BLaER1 (cell line): ENCODE results near the gene TAAR2.

ENCODE experiments used
- H3K27ac ChIP-seq: shearing (Covaris generic); formaldehyde crosslinking; 2 replicates; pipeline ENCODE4 v1.8.1; 2022
- H3K27me3 ChIP-seq: shearing (Covaris generic); formaldehyde crosslinking; 2 replicates; pipeline ENCODE4 v1.8.1; 2022
- H3K36me3 ChIP-seq: shearing (Covaris generic); formaldehyde crosslinking; 2 replicates; pipeline ENCODE4 v1.8.1; 2022
- H3K4me1 ChIP-seq: shearing (Covaris generic); formaldehyde crosslinking; 2 replicates; pipeline ENCODE4 v1.8.1; 2022
- H3K4me2 ChIP-seq: shearing (Covaris generic); formaldehyde crosslinking; 2 replicates; pipeline ENCODE4 v1.8.1; 2022
- H3K4me3 ChIP-seq: shearing (Covaris generic); formaldehyde crosslinking; 2 replicates; pipeline ENCODE4 v1.8.1; 2022
- H3K9ac ChIP-seq: shearing (Covaris generic); formaldehyde crosslinking; 2 replicates; pipeline ENCODE4 v1.8.1; 2022
- H3K9me3 ChIP-seq: shearing (Covaris generic); formaldehyde crosslinking; 2 replicates; pipeline ENCODE4 v1.8.1; 2022
- H4K20me1 ChIP-seq: shearing (Covaris generic); formaldehyde crosslinking; 2 replicates; pipeline ENCODE4 v1.8.1; 2022
- Cebpa-rat ChIP-seq: shearing (Covaris generic); IDR thresholded peaks from 2 replicates; pipeline ENCODE4 v1.8.1; 2022

Gene TAAR2

GRCh38 chr6:132624175-132624574 is at the start of gene TAAR2:
TSS of gene TAAR2 (minus strand) at chr6:132624275. CDS start at chr6:132624275, 0 bp downstream.
- Histone ChIP-seq H3K4me1 (no peaks in the 10 kb centered on the region), H3K27ac (no peak within 1 kb of the TSS), H3K9ac (no peak within 1 kb of the TSS), H3K36me3 (no peaks in the 10 kb centered on the region), H3K4me3 (no peak within 1 kb of the TSS), H4K20me1 (no peaks in the 10 kb centered on the region), H3K27me3 (no peaks in the 10 kb centered on the region), H3K4me2 (no peak within 1 kb of the TSS), H3K9me3 (peaks cover 5% of the 10 kb centered on the region; the same call in 1 of the 2 replicates)
- no peak for TF ChIP-seq Cebpa-rat

DNA sequence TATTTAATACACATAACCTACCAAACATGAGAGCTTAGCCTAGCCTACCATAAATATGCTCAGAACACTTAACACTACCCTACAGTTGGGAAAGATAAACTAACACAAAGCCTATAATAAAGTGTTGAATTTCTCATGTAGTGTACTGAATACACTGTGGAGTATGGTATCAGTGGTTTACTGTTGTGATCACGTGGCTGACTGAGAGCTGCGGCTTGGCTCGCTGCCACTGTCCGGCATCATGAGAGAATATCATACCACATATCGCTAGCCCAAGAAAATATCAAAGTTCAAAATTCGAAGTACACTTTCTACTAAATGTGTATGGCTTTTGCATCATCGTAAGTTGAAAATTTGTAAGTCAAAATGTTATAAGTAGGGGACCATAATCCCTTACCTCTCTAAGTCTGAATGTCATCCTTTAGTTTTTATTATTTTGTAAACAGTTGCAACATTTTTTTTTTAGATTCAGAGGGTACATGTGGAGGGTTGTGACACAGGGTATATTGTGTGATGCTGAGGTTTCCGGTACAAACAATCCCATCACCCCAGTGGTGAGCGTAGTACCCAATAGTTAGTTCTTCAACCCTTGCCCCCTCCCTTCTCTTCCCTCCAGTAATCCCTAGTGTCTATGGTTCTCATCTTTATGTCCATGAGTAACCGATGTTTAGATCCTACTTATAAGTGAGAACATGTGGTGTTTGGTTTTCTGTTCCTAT is 49.5 kb upstream of the TAAR2 start:
- Histone ChIP-seq H3K27ac (no peak overlapping the region), H3K9me3 (no peaks in the 10 kb centered on the region), H3K4me3 (no peak overlapping the region), H3K4me1 (peaks cover 9% of the 10 kb centered on the region), H4K20me1 (no peaks in the 10 kb centered on the region), H3K4me2 (no peak overlapping the region), H3K27me3 (no peaks in the 10 kb centered on the region), H3K36me3 (no peaks in the 10 kb centered on the region), H3K9ac (no peak overlapping the region)
- TF ChIP-seq Cebpa-rat: no peak

- no peak overlapping the region for H3K4me3 ChIP-seq
- H3K4me1 ChIP-seq: peaks cover 9% of the 10 kb centered on the region
- no peaks in the 10 kb centered on the region for H3K36me3 ChIP-seq
- H3K27ac ChIP-seq: no peak overlapping the region
- H3K9me3 ChIP-seq: no peaks in the 10 kb centered on the region
- no peak overlapping the region for H3K9ac ChIP-seq
- H3K4me2 ChIP-seq: no peak overlapping the region
- no peak for TF ChIP-seq Cebpa-rat
- H3K27me3 ChIP-seq: no peaks in the 10 kb centered on the region
- H4K20me1 ChIP-seq: no peaks in the 10 kb centered on the region
Observed at GRCh38 chr6:132671295-132671694, 47.2 kb upstream of the TAAR2 start.

DNA sequence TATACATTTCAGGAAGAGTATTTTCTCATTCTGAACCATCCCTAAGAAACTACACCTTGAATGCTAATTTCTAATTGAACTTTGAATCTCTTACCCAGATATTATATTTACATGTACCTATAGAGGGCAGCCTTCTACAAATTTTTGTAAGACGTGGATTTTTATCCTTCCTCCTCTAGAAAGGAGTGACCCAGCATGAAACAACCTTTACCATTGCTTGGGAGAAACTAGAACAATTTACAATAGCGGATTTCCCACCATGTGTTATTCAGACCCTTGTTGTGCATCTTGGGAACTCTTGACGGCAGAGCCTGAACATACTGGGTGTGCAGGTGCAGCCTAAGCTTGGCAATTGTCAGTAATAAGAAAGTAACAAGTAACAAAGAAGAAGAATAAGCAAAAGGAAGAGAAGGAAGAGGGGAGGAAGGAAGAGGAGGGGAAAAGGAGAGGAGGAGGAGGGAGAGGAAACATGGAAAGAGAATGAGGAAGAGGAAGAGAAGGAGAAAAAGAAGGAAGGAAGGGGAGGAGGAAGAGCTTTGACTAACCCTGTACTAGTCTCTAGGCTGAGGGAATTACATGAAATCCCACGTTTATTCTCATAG is 45.7 kb upstream of the TAAR2 start:
- Histone ChIP-seq H3K9me3 (no peaks in the 10 kb centered on the region), H4K20me1 (no peaks in the 10 kb centered on the region), H3K4me1 (peaks cover 9% of the 10 kb centered on the region), H3K27me3 (no peaks in the 10 kb centered on the region), H3K4me2 (peak overlapping the region; percentile 50), H3K36me3 (no peaks in the 10 kb centered on the region), H3K27ac (no peak overlapping the region), H3K9ac (no peak overlapping the region), H3K4me3 (no peak overlapping the region)
- no peak for TF ChIP-seq Cebpa-rat

GRCh38 chr6:132666118-132666517 is 42.0 kb upstream of the TAAR2 start:
- H3K9ac ChIP-seq: no peak overlapping the region
- H3K4me3 ChIP-seq: no peak overlapping the region
- TF ChIP-seq Cebpa-rat: no peak
- no peaks in the 10 kb centered on the region for H4K20me1 ChIP-seq
- H3K4me2 ChIP-seq: no peak overlapping the region
- peaks cover 9% of the 10 kb centered on the region for H3K4me1 ChIP-seq
- no peaks in the 10 kb centered on the region for H3K9me3 ChIP-seq
- H3K36me3 ChIP-seq: no peaks in the 10 kb centered on the region
- no peaks in the 10 kb centered on the region for H3K27me3 ChIP-seq
- H3K27ac ChIP-seq: no peak overlapping the region

DNA sequence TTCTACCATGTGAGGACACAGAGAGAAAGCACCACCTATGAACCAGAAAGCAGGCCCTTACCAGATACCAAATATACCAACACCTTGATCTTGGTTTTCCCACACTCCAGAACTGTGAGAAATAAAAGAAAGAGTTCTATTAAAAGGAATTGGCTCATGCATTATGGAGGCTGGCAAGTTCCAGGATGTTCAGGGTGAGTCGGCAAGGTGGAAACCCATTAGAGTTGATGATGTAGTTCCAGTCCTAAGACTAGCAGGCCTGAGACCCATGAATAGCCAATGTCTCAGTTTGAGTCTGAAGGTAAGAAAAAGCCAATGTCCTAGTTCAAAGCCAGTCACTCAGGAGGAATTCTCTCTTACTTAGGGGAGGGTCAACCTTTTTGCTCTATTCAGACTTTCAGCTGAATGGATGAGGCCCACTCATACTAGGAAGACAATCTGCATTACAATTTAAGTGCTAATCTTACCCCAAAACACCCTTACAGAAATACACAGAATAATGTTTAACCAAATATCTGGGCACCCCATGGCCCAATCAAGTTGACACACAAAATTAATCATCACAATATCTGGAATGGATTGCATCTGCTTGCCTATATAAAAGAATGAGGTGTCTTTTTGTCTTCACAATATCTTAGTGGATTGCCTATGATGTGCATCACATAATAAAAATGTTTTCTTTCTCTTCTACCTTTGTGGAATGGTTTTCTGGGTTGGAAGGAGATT is 40.4 kb upstream of the TAAR2 start:
- no peak for TF ChIP-seq Cebpa-rat

GRCh38 chr6:132663661-132664060 is 39.6 kb upstream of the TAAR2 start:
- Histone ChIP-seq H3K27me3 (no peaks in the 10 kb centered on the region), H3K27ac (no peak overlapping the region), H3K4me3 (no peak overlapping the region), H3K4me2 (no peak overlapping the region), H3K9ac (no peak overlapping the region), H4K20me1 (no peaks in the 10 kb centered on the region), H3K36me3 (no peaks in the 10 kb centered on the region), H3K4me1 (no peaks in the 10 kb centered on the region), H3K9me3 (no peaks in the 10 kb centered on the region)
- no peak for TF ChIP-seq Cebpa-rat

More for the DNA sequence above, 40.4 kb upstream of the TAAR2 start:
- Histone ChIP-seq H3K4me1 (no peaks in the 10 kb centered on the region), H3K36me3 (no peaks in the 10 kb centered on the region), H3K27ac (no peak overlapping the region), H3K27me3 (no peaks in the 10 kb centered on the region), H3K4me2 (no peak overlapping the region), H3K4me3 (no peak overlapping the region), H3K9me3 (no peaks in the 10 kb centered on the region), H4K20me1 (no peaks in the 10 kb centered on the region), H3K9ac (no peak overlapping the region)

GRCh38 chr6:132661906-132662305 is 37.8 kb upstream of the TAAR2 start:
- no peaks in the 10 kb centered on the region for H3K36me3 ChIP-seq
- H3K27ac ChIP-seq: no peak overlapping the region
- no peaks in the 10 kb centered on the region for H3K9me3 ChIP-seq
- no peaks in the 10 kb centered on the region for H4K20me1 ChIP-seq
- no peak for TF ChIP-seq Cebpa-rat
- no peak overlapping the region for H3K4me3 ChIP-seq
- H3K4me2 ChIP-seq: no peak overlapping the region
- H3K27me3 ChIP-seq: no peaks in the 10 kb centered on the region
- no peak overlapping the region for H3K9ac ChIP-seq
- H3K4me1 ChIP-seq: no peaks in the 10 kb centered on the region

DNA sequence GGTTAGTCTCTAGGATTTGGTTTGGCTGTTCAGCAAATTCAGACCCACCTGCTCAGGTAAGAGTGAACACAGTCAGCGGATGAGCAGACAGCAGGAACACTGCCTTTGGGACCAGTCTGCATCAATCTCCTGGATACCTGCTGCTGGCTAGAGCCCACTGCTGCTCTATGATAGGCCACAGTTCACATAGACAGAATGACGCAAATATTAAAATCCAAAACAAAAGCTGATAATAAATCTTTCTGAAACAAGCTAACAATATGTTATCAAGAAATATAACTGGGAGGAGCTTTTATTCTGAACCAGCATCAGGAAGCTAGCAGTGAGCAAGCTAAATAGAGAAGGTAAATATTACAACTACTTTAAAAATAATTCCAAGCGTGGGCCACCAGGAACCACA is 35.0 kb upstream of the TAAR2 start, which contains the start of gene TAAR1:
TSS of gene TAAR1 (minus strand) at position 101 of the 400 bp plus-strand sequence. CDS start 13,179 bp downstream, outside the sequence.
- Histone ChIP-seq H3K4me3 (no peak within 1 kb of the TSS), H3K9me3 (no peaks in the 10 kb centered on the region), H3K27me3 (0 out of 2 replicates have a peak, but pooled peaks cover 4% of the 10 kb centered on the region), H4K20me1 (no peaks in the 10 kb centered on the region), H3K4me1 (no peaks in the 10 kb centered on the region), H3K36me3 (no peaks in the 10 kb centered on the region), H3K27ac (no peak within 1 kb of the TSS), H3K4me2 (no peak within 1 kb of the TSS), H3K9ac (no peak within 1 kb of the TSS)
- no peak for TF ChIP-seq Cebpa-rat

- no peaks in the 10 kb centered on the region for H3K9me3 ChIP-seq
- H3K4me2 ChIP-seq: no peak overlapping the region
- no peak overlapping the region for H3K27ac ChIP-seq
- no peaks in the 10 kb centered on the region for H3K36me3 ChIP-seq
- TF ChIP-seq Cebpa-rat: no peak
- H3K27me3 ChIP-seq: 0 out of 2 replicates have a peak, but pooled peaks cover 4% of the 10 kb centered on the region
- H3K4me1 ChIP-seq: no peaks in the 10 kb centered on the region
- H3K4me3 ChIP-seq: no peak overlapping the region
- no peaks in the 10 kb centered on the region for H4K20me1 ChIP-seq
- no peak overlapping the region for H3K9ac ChIP-seq
Observed at GRCh38 chr6:132651062-132651461, 27.0 kb upstream of the TAAR2 start.
